Colon (tissue), 2 donors: ENCODE data around the gene NLRP9.

Source experiments
- FAIRE-seq: peaks from 2 replicates; lab custom pipeline; 2012; peaks lifted over from hg19 to GRCh38; lab: Jason Lieb, UNC
- donor health status: control.
- donor health status: control.

NLRP9 gene

GRCh38 chr19:55673465-55673864 is 64.7 kb downstream of the NLRP9 start:
- FAIRE-seq: no peak

GRCh38 chr19:55672418-55672817 is 65.8 kb downstream of the NLRP9 start:
- no peak for FAIRE-seq

- no peak for FAIRE-seq
Observed at GRCh38 chr19:55671054-55671378, 67.2 kb downstream of the NLRP9 start.

- FAIRE-seq: no peak
Observed at GRCh38 chr19:55670280-55671053, 67.7 kb downstream of the NLRP9 start.

GRCh38 chr19:55669418-55670279 is 68.6 kb downstream of the NLRP9 start:
- no peak for FAIRE-seq

GRCh38 chr19:55668603-55669348 is 69.4 kb downstream of the NLRP9 start:
- no peak for FAIRE-seq

GRCh38 chr19:55667958-55668357 is 70.2 kb downstream of the NLRP9 start:
- no peak for FAIRE-seq

- no peak for FAIRE-seq
Observed at GRCh38 chr19:55667511-55667910, 70.7 kb downstream of the NLRP9 start.

- FAIRE-seq: no peak
Observed at GRCh38 chr19:55667006-55667381, 71.2 kb downstream of the NLRP9 start.

- no peak for FAIRE-seq
Observed at GRCh38 chr19:55666343-55667005, 71.7 kb downstream of the NLRP9 start.

GRCh38 chr19:55663846-55664536 is 74.2 kb downstream of the NLRP9 start:
- no peak for FAIRE-seq

- no peak for FAIRE-seq
Observed at GRCh38 chr19:55661826-55662225, 76.4 kb downstream of the NLRP9 start.

GRCh38 chr19:55660991-55661390 is 77.2 kb downstream of the NLRP9 start:
- FAIRE-seq: no peak

- FAIRE-seq: no peak
Observed at GRCh38 chr19:55660404-55660803, 77.8 kb downstream of the NLRP9 start.

GRCh38 chr19:55659822-55660221 is 78.4 kb downstream of the NLRP9 start:
- no peak for FAIRE-seq

- no peak for FAIRE-seq
Observed at GRCh38 chr19:55658846-55659459, 79.2 kb downstream of the NLRP9 start.
